Measurements from ENCODE around the gene SLC30A3.
A peak's percentile ranks its signal among the peaks of the same experiment; 100 is the strongest.
"Not testable (repeated sequence)": the region's sequence is repeated elsewhere in the genome, so short reads cannot be mapped to it uniquely, and the experiment has no call there.

Gene SLC30A3

GRCh38 chr2:27262379-27263286, at the start of gene SLC30A3:
Gene SLC30A3, minus strand, starts transcription at chr2:27263047. Its CDS starts 141 bp downstream, at chr2:27262906.
- DNase-seq, result peak in 9 of 51 donors; percentile 4 to 38 (median 14)

- no peak for DNase-seq
Observed at GRCh38 chr2:27312152-27312551, 49.3 kb upstream of the SLC30A3 start.

GRCh38 chr2:27309651-27310050, 46.8 kb upstream of the SLC30A3 start:
- DNase-seq, result no peak

GRCh38 chr2:27308359-27308881, 45.6 kb upstream of the SLC30A3 start, which contains the start of gene UCN:
Gene UCN, minus strand, starts transcription at chr2:27308445. Its CDS starts 550 bp downstream, at chr2:27307895.
- DNase-seq, result no peak

- no peak for DNase-seq
Observed at GRCh38 chr2:27307545-27308358, 44.9 kb upstream of the SLC30A3 start.

- no peak for DNase-seq
Observed at GRCh38 chr2:27307287-27307544, 44.4 kb upstream of the SLC30A3 start.

- DNase-seq, result no peak
Observed at GRCh38 chr2:27306573-27307286, 43.9 kb upstream of the SLC30A3 start.

GRCh38 chr2:27306136-27306535, 43.3 kb upstream of the SLC30A3 start:
- DNase-seq, result no peak

GRCh38 chr2:27305516-27305915, 42.7 kb upstream of the SLC30A3 start:
- no peak for DNase-seq

GRCh38 chr2:27304488-27305240, 41.8 kb upstream of the SLC30A3 start:
- DNase-seq, result no peak

GRCh38 chr2:27303093-27304025, 40.5 kb upstream of the SLC30A3 start:
- peak in 14 of 51 donors; percentile 2 to 45 (median 20) for DNase-seq

GRCh38 chr2:27300606-27301005, 37.8 kb upstream of the SLC30A3 start:
- DNase-seq, result not testable (repeated sequence)

GRCh38 chr2:27298391-27299080, 35.7 kb upstream of the SLC30A3 start:
- no peak for DNase-seq

GRCh38 chr2:27297195-27297594, 34.3 kb upstream of the SLC30A3 start:
- no peak for DNase-seq

- no peak for DNase-seq
Observed at GRCh38 chr2:27296481-27296880, 33.6 kb upstream of the SLC30A3 start.

- DNase-seq, result no peak
Observed at GRCh38 chr2:27294928-27295327, 32.1 kb upstream of the SLC30A3 start.

GRCh38 chr2:27291865-27292264, 29.0 kb upstream of the SLC30A3 start:
- DNase-seq, result no peak

- no peak for DNase-seq
Observed at GRCh38 chr2:27290549-27290948, 27.7 kb upstream of the SLC30A3 start.

GRCh38 chr2:27288610-27289009, 25.8 kb upstream of the SLC30A3 start:
- DNase-seq, result no peak

All from hypothalamus (tissue), 51 donors.